ENCODE measurements around the gene GRIN2D.

Gene GRIN2D

DNA sequence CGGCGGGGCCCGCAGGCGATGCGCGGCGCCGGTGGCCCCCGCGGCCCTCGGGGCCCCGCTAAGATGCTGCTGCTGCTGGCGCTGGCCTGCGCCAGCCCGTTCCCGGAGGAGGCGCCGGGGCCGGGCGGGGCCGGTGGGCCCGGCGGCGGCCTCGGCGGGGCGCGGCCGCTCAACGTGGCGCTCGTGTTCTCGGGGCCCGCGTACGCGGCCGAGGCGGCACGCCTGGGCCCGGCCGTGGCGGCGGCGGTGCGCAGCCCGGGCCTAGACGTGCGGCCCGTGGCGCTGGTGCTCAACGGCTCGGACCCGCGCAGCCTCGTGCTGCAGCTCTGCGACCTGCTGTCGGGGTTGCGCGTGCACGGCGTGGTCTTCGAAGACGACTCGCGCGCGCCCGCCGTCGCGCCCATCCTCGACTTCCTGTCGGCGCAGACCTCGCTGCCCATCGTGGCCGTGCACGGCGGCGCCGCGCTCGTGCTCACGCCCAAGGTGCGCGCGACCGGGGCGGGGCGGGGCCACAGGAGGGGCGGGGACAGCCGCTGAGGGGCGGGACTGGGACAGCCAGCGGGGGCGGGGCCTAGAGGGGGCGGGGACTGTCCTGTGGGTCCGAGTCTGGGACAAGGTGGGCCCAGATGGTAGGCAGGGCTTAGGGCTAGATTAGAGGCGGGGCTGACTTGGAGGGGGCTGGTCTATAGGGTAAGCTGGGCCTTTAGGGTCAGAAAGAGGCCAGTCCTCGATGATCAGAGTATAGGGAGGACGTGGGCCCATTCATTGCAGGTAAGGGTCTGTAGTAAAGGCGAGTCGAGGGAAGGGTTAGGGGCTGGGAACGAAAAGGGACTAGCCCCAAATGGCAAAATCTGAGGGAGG, 5.1 kb downstream of the GRIN2D start:
- peak; percentile 90 for DNase-seq

- DNase-seq, result peak; percentile 50
Measured at GRCh38 chr19:48400018-48400742, 6.7 kb downstream of the GRIN2D start.

DNA sequence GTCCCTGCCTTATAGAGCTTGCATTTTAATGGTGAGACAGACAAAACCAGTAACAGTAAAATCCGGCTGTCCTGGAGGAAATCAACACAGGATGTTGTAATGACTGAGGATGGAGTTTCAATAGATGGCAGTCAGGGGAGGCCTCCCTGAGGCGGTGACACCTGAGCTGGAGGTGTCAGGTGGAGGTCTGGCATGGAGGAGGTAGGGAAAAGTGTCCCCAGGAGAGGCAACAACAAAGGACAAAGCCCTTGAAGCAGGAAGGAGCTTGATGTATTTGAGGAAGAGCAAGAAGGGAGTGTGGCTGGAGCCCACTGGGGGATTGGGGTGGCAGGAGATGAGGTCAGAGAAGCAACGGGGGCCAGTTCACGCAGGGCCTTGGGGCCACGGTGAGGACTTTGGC, 7.8 kb downstream of the GRIN2D start:
- no peak for DNase-seq

GRCh38 chr19:48403606-48404005, 10.1 kb downstream of the GRIN2D start:
- peak; percentile 76 for DNase-seq

- no peak for DNase-seq
Measured at GRCh38 chr19:48405010-48405659, 11.7 kb downstream of the GRIN2D start.

DNA sequence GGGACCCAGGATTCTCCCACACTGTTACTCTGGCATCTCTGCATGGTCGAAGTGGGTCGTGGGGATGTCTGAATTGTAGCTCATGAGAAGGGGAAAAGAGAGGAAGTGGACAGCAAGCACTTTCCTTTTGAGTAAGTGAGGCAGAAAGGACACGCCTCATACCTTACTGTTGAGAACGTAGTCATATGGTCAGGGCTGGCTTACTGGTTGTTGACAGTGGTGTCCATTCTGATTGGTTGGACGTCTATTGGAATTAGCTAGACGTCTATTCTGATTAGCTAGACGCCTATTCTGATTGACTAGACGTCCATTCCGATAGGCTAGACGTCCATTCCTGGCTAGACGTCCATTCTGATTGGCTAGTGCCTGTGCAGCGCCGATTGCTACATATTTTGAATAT, 12.4 kb downstream of the GRIN2D start:
- no peak for DNase-seq

DNA sequence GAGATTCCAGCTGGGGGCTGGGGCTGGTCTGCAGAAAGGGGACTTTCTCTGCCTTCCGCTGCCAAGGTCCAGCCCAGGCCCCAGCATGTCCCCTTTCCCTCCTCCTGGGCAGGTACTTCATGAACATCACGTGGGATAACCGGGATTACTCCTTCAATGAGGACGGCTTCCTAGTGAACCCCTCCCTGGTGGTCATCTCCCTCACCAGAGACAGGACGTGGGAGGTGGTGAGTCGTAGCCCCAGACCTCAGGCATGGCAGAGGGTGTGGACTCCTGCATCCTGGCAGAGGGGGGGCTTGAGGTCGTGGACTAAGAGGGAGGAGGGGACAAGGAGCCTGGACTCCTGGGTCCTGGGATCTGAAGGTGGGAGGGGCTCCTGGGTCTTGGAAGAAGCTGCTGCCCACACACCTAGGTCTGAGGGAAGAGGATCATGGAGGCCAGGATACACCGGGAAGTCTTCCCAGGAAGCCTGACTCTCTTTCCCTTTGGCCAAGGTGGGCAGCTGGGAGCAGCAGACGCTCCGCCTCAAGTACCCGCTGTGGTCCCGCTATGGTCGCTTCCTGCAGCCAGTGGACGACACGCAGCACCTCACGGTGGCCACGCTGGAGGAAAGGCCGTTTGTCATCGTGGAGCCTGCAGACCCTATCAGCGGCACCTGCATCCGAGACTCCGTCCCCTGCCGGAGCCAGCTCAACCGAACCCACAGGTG, 20.6 kb downstream of the GRIN2D start:
- DNase-seq, result no peak

- DNase-seq, result peak; percentile 83
Measured at GRCh38 chr19:48415395-48415794, 21.9 kb downstream of the GRIN2D start.

- DNase-seq, result no peak
Measured at GRCh38 chr19:48415806-48416221, 22.3 kb downstream of the GRIN2D start.

- DNase-seq, result no peak
Measured at GRCh38 chr19:48417421-48417820, 24.0 kb downstream of the GRIN2D start.

DNA sequence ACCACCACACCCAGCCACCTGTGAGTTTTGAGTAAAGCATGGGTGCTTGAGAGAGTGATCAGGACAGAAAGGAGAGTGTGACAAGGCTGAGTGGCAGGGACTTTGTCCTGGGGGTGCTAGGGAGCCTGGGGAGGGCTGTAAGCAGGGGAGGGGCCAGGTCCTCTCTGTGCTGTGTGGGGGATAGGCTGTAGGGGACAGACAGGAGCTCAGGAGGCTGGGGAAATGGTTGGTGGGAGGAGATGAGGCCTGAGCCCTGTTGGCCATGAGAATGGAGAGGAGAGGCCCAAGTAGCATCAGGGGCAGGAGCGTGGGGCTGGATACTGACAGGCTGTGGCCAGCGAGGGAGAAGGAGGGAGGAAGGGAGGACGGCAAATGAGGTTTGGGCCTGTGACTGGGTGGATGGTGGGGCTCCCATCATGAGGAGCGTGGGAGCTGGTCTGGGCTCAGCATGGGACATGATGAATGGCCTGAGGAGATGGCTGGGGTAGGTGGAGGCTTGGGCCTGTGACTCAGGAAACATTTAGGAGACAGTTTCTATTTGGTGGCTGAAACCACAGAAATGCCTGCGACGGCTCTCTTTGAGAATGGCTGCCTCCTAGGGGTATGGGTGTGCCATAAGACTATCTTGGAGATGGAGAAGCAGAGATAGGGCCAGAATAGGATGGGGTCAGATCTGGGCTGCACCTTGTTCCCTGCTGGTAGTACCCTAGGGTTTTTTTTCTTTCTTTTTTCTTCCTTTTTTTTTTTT, 25.0 kb downstream of the GRIN2D start:
- DNase-seq, result no peak

GRCh38 chr19:48419158-48419920, 25.9 kb downstream of the GRIN2D start:
- peak; percentile 84 for DNase-seq

DNA sequence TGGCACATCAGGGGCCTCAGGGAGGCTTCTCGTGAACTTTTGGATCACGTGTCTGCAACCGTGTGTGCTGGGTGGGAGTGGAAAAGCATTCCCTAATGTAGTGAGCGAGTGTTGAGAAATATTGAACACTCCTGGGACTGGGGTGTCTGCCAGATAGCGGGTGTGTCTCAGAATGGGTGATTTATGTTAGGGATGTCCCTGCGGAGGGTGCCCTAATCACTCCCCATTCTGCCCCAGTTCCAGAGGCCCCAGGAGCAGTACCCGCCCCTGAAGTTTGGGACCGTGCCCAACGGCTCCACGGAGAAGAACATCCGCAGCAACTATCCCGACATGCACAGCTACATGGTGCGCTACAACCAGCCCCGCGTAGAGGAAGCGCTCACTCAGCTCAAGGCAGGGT, 28.1 kb downstream of the GRIN2D start:
- no peak for DNase-seq

- DNase-seq, result no peak
Measured at GRCh38 chr19:48424694-48425219, 31.3 kb downstream of the GRIN2D start.

DNA sequence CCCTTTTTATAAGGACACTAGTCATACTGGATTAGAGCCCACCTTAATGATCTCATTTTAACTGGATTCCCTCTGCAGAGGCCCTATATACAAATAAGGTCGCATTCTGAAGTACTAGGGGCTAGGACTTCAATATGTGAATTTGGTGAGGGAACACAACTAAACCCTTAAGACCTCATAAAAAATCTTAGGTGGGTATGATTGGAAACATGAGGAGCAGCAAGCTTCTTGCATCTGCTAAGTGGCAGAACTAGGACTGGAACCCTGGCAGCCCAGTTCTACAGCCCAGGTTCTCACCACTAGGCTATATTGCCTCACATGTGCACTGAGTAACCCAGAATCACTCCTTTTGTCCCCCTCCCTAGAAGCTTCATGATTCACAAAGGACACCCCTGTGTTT, 35.2 kb downstream of the GRIN2D start:
- DNase-seq, result no peak

GRCh38 chr19:48433337-48433736, 39.9 kb downstream of the GRIN2D start:
- DNase-seq, result no peak

DNA sequence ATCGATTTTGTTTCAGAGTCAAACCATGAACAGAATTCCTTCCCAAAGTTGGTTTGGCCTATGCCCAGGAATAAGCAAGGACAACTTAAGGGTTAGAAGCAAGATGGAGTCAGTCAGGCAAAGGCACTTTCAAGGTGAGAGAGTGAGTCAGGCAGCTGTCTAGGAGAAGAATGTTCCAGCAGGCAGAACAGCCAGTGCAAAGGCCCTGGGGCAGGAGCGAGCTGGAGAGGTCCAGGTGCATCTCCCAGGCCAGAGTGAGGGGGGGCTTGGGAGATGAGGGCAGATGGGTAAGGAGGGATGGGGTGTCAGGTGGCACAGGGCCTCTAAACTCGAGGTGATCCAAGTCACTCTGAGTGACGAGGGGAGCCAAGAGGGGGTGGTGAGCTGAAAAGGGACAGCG, 43.1 kb downstream of the GRIN2D start:
- no peak for DNase-seq

GRCh38 chr19:48441360-48442050, 48.0 kb downstream of the GRIN2D start:
- no peak for DNase-seq

DNA sequence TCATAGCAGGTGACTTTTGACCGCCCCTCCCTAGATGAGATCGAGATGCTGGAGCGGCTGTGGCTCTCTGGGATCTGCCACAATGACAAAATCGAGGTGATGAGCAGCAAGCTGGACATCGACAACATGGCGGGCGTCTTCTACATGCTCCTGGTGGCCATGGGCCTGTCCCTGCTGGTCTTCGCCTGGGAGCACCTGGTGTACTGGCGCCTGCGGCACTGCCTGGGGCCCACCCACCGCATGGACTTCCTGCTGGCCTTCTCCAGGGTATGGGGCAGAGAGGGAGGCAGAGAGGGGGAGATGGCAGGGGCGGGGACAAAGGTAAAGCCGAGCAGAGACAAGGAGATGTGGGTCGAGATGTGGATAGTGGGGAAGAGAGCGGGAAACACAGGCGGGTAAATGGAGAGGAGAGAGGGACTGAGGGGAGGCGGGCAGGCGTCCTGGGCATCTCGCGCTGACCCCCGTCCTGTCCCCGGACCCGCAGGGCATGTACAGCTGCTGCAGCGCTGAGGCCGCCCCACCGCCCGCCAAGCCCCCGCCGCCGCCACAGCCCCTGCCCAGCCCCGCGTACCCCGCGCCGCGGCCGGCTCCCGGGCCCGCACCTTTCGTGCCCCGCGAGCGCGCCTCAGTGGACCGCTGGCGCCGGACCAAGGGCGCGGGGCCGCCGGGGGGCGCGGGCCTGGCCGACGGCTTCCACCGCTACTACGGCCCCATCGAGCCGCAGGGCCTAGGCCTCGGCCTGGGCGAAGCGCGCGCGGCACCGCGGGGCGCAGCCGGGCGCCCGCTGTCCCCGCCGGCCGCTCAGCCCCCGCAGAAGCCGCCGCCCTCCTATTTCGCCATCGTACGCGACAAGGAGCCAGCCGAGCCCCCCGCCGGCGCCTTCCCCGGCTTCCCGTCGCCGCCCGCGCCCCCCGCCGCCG, 48.9 kb downstream of the GRIN2D start:
- DNase-seq, result no peak

All from CD4-positive, alpha-beta T cell treated with Interleukin-21 for 1 hour (primary cell).